Measurements from ENCODE around the gene WDR72. TPM values are rescaled to one million over a fixed set of nuclear protein-coding genes. Genes with fewer than 3 reads are reported as not detected.

WDR72 gene
- total and polyA plus RNA-seq, 2 of the 4 experiments (the other 2 are of a cell fraction), result not detected

- no peak overlapping the region for H4K91ac ChIP-seq (ENCODE audit: insufficient read depth, low read depth, low read length)
- no peak overlapping the region for H2BK15ac ChIP-seq (ENCODE audit: low read depth, low read length)
- no peaks in the 10 kb centered on the region for H3K4me1 ChIP-seq (ENCODE audit: control insufficient read depth, insufficient read depth, low read length)
- no peak overlapping the region for H3K18ac ChIP-seq (ENCODE audit: low read depth, low read length)
- H4K5ac ChIP-seq (ENCODE audit: low read depth, low read length), result no peak overlapping the region
- no peak overlapping the region for H3K4ac ChIP-seq (ENCODE audit: low read depth, low read length)
- intact Hi-C loops (cut with micrococcal nuclease) (no loop called here), in situ Hi-C loops (cut with MboI; ENCODE audit: low sequenced_read_pairs) (no loop called here), dilution Hi-C loops (cut with HindIII; ENCODE audit: low sequenced_read_pairs, unreplicated experiment) (no loop called here)
- H2BK120ac ChIP-seq (ENCODE audit: low read depth, low read length), result no peak overlapping the region
- H3K9ac ChIP-seq (ENCODE audit: low read depth, low read length), result no peak overlapping the region
- H3K36me3 ChIP-seq (ENCODE audit: control insufficient read depth, insufficient read depth, low read length), result no peaks in the 10 kb centered on the region
- no peak for TF ChIP-seq POLR2A (IDR thresholded peaks at IDR 0.05; ENCODE audit: low read depth, low read length)
- TF ChIP-seq SMC3 (IDR thresholded peaks at IDR 0.05; ENCODE audit: low read depth, low read length), result no peak
- no peak for TF ChIP-seq RFX5 (IDR thresholded peaks at IDR 0.05; ENCODE audit: low read depth, low read length)
- no peak for TF ChIP-seq RCOR1 (IDR thresholded peaks at IDR 0.05; ENCODE audit: insufficient replicate concordance, low read length)
- TF ChIP-seq CHD1 (IDR thresholded peaks at IDR 0.05; ENCODE audit: low read depth, low read length), result no peak
- TF ChIP-seq CTCF (conservative IDR thresholded peaks at IDR 0.05; ENCODE audit: low read depth, low read length), result no peak
- no peak for TF ChIP-seq MXI1 (IDR thresholded peaks at IDR 0.05; ENCODE audit: borderline replicate concordance, low read depth, low read length)
- no peak for TF ChIP-seq CEBPB (IDR thresholded peaks at IDR 0.05; ENCODE audit: low read depth, low read length)
- no peak for TF ChIP-seq FOS (IDR thresholded peaks at IDR 0.05; ENCODE audit: low read depth, low read length)
- TF ChIP-seq MAFK (IDR thresholded peaks at IDR 0.05; ENCODE audit: low read depth, low read length), result no peak
- no peak for TF ChIP-seq MAZ (IDR thresholded peaks at IDR 0.05; ENCODE audit: borderline replicate concordance, low read depth, low read length)
- no peak for TF ChIP-seq RAD21 (IDR thresholded peaks at IDR 0.05; ENCODE audit: low read length)
- TF ChIP-seq NFE2L2 (IDR thresholded peaks at IDR 0.05; ENCODE audit: low read depth, low read length), result no peak
- TF ChIP-seq, protein P1, sequence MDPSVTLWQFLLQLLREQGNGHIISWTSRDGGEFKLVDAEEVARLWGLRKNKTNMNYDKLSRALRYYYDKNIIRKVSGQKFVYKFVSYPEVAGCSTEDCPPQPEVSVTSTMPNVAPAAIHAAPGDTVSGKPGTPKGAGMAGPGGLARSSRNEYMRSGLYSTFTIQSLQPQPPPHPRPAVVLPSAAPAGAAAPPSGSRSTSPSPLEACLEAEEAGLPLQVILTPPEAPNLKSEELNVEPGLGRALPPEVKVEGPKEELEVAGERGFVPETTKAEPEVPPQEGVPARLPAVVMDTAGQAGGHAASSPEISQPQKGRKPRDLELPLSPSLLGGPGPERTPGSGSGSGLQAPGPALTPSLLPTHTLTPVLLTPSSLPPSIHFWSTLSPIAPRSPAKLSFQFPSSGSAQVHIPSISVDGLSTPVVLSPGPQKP (IDR thresholded peaks at IDR 0.05; ENCODE audit: borderline replicate concordance, low read depth, low read length), result no peak
- H3K9me1 ChIP-seq (ENCODE audit: insufficient read depth, low read length), result no peaks in the 10 kb centered on the region
- H2BK20ac ChIP-seq (ENCODE audit: low read depth, low read length), result no peak overlapping the region
- H2BK5ac ChIP-seq (ENCODE audit: low read depth, low read length, poor library complexity, severe bottlenecking), result no peak overlapping the region
- no peak overlapping the region for H3K56ac ChIP-seq (ENCODE audit: extremely low read depth, insufficient read depth, low read length)
- ChIA-PET CTCF (no interaction called here), POLR2A (ENCODE audit: unreplicated experiment) (no interaction called here)
- no peak overlapping the region for H3K4me3 ChIP-seq (ENCODE audit: insufficient read depth, low read depth, low read length)
- no peak overlapping the region for H2AK5ac ChIP-seq (ENCODE audit: low read depth, low read length)
- no peaks in the 10 kb centered on the region for H4K20me1 ChIP-seq (ENCODE audit: insufficient read depth, low read length)
- H3K4me2 ChIP-seq (ENCODE audit: low read depth, low read length), result no peak overlapping the region
- peaks cover 1% of the 10 kb centered on the region for H3K9me3 ChIP-seq (ENCODE audit: control insufficient read depth, insufficient read depth, low read length)
- DNase-seq, result no peak
- H2AFZ ChIP-seq (replicated peaks; ENCODE audit: low read length, poor library complexity), result no peak overlapping the region
- no peaks in the 10 kb centered on the region for H3K27me3 ChIP-seq (ENCODE audit: control insufficient read depth, insufficient read depth, low read length)
- no TSS peak for BruUV-seq (replicated peaks)
- no peaks in the 10 kb centered on the region for H3K79me1 ChIP-seq (ENCODE audit: low read depth in 1 of 2, low read length in 2 of 2)
- H3K14ac ChIP-seq (replicated peaks; ENCODE audit: low read depth, low read length), result no peak overlapping the region
- no peak for ATAC-seq (ENCODE audit: low read depth)
- no peak overlapping the region for H4K8ac ChIP-seq (ENCODE audit: low read depth in 2 of 2, low read length in 2 of 2)
- H3K27ac ChIP-seq (ENCODE audit: insufficient read depth, low read length), result no peak overlapping the region
- no peak overlapping the region for H2AK9ac ChIP-seq (replicated peaks; ENCODE audit: low read depth, low read length, poor library complexity)
- H3K23ac ChIP-seq (ENCODE audit: low read depth, low read length), result no peak overlapping the region
Observed at GRCh38 chr15:53573091-53573490, 186.4 kb downstream of the WDR72 start.

All from IMR-90 (cell line).